HG03060 (cell line): ENCODE measurements around the gene RASA2.
"Not testable (repeated sequence)": the region's sequence is repeated elsewhere in the genome, so short reads cannot be mapped to it uniquely, and the experiment has no call there.

Experiments
- ATAC-seq: cut with Tn5 transposase; IDR thresholded peaks from one replicate; pipeline ENCODE4 v1.9.1; 2021; ENCODE audit warnings: low read depth, moderate number of reproducible peaks; ENCODE audit not compliant: unreplicated experiment

Gene RASA2

DNA sequence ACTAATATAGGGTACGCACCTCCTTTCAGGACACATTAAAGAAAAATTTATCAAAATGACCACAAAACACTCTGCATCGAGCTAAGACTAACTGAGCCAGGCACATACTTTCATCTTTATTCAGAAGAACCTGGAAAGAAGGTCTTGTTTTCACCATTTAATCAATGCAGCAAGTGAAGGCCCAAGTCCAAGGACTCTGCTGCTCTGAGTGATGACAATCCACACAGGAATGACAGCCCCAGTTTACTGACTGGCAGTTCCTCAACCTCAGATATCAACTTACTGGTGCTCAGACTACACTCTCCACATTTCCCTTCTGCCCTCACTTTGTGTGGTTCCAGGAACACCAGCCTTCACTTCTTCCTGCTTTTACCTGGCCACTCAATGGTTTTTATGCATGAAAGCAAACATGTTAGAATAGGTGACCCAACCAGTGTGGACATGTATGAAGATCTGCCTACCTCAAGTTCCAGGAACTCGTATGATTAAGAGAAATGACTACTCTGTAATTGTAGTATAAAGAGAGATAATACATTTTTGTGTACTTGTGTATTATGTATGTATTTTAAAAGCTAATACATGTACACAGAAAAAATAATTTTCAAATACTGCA is 29.1 kb upstream of the RASA2 start:
- no peak for ATAC-seq

DNA sequence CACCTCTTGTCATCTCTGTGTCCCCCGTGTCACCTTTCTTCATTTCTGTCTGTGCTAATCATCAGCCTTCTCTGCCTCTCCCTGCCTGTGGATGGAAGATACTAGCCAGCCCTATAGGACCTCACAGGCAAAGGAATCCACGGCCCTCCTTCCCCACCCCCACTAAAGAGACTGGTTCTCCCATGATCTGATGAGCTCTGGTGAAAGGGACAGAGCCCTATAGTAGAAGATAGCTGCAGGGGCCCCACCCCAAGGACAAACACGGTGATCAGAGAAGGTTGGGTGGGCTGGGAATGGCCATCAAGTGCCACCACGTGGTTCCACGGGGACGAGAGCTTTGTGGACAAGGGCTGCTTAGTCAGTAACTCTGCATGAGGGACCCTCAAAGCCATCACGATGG is 27.8 kb upstream of the RASA2 start:
- no peak for ATAC-seq

DNA sequence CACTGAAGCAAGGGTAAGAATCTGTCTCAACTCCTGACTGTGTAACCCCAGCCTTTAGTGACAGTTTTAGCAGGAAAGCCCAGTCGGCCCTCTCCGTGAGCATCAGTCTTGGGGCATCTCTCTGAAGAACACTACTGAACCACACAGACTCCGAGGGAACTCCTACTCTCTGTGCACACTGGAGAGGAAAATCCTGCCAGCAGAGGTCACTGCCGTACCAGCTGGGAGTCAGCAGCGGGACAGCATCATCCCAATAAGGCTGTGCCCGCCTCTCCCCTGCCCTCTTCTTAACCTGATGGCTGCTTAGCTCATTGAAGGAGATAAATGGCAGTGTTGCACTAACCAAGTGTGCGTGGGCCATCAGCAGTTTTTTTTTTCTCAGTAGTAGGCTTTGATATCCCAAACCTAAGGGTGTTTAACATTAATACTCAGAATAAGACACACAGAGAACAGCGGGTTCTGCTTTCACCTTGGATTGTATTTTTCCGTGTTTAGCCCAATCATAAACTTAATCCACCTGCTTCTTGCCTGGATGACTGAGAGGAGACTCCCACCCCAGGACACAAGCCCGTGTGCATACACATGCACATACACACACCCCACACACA is 26.6 kb upstream of the RASA2 start:
- ATAC-seq, result peak; percentile 65

DNA sequence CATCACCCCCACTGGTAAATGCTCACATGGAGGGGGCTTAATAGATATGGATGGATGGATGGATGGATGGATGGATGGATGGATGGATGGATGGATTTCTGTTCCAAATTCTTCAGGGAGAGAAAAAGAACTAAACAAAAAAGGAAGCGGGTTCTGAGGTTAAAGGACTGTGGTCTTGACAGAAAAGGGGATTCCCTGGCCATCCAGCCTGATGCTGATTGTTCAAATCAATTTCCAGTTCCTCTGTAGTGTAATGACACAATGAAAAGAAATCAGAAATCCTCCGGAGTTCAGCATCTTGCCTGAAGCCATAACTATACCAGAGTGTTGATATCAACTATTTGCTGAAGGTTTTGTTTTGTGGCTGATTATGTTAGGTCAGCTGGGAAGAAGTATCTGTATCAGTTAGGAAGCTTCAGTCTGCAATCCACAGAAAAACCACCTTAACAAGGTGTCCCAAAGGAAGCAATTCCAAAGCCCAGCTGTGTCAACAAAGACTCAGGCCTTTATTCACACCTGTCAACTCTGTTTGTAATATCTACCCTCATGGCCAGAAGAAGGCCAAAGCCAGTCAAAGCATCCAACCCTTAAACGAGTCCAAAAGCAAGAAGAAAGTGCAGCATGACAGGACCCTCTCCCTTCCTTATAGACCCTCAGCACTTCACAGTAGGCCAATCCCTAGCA is 24.5 kb upstream of the RASA2 start:
- no peak for ATAC-seq

DNA sequence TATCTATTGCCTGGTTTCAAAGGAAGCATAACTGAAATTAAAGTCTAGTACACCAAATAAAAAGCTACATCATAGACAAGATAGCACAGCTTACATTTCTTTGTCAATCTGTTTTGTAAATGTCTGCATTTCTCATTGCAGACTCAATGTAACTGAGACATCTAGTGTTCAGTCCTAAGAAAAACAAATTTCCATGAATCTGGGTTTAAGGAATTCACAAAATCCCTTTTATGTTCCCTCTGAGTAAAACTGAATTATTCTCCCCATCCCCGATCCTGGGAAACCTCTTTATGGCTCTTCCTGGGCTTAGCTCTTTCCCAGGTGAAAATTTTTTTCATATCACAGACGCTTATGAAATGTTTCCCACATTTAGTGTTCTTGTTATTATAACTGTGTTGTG is 21.6 kb upstream of the RASA2 start:
- no peak for ATAC-seq

DNA sequence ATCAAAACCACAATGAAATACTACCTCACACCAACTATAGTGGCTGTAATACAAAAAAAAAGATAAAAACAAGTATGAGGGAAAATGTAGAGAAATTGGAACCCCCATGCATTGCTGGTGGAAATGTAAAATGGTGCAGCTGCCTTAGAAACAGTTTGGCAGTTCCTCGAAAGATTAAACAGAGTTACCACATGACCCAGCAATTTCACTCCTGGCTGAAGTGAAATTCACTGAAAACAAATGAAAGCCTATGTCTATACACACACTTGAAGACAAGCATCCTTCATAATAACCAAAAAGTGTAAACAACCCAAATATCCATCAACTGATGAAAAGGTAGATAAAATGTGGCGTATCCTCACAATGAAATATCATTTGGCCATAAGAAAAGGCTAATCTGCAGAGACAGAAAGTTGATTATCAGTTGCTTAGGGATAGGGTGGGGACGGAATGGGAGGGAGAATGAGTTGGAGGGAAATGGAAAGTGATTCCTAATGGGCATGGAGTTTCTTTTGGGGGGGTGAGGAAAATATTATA is 20.1 kb upstream of the RASA2 start:
- no peak for ATAC-seq

DNA sequence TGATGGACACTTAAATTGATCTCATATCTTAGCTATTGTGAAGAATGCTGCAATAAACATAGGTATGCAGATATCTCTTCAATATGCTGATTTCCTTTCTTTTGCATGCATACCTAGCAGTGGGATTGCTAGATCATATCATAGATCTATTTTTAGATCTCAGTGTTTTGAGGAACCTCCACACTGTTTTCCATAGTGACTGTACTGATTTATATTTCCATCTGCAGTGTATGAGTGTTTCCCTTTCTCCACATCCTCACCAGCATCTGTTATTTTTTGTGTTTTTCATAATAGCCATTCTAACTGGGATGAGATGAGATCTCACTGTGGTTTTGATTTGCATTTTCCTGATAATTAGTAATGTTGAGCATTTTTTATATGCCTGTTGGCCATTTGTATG is 17.1 kb upstream of the RASA2 start:
- no peak for ATAC-seq

DNA sequence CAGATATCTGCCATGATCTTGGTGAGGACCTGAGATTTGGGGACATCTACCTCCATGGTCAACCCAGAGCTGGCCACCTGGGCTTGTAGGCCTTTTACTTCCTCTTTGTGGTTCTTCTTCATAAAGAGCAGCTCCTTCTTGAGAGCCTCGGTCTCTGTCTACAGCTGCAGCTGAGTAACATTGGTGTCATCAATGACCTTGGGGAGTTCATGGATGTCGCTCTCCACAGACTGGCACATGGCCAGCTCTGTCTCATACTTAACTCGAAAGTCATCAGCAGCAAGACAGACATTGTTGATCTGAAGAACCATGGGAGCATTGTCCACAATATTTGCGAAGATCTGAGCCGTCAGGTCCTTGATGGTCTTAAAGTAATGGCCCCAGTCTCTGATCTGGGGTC is 15.7 kb upstream of the RASA2 start:
- no peak for ATAC-seq

DNA sequence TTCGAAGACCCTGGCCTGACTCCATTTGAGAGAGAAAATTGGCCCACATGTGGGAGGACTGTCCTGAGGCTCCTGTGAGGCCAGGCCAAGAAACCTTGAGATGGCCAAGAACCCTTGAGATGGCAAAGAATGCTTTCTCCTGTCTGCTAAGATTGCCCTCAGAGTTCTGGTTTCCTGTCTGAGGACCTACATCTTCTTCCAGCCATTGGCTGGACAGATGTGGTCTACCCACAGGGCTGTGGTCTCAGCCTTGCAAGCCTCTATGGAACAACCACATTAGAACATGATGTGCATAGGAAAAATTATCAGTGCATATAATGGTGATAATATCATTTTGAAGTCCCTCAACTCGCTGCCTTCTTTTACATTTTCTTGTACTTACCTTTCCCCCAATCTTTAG is 10.8 kb upstream of the RASA2 start:
- no peak for ATAC-seq

DNA sequence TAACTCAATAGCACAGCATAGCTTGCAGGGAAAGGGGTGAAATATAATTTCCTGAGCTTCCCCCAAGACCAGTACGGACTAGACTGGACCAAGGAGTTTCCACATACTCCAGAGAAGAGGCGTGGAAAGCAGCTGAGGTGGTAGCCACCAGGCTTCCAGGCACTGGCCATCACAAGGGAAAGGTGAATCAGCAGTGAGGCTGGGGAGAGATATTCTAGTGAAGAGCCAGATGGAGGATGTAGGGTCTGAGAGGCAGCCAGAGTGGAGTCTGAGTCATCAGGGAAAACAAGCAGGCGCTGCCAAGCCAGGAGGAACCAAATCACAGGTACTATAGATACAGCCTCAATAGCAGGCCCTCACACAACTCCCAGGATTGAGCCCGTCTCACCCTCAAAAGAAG is 9.6 kb upstream of the RASA2 start:
- no peak for ATAC-seq

DNA sequence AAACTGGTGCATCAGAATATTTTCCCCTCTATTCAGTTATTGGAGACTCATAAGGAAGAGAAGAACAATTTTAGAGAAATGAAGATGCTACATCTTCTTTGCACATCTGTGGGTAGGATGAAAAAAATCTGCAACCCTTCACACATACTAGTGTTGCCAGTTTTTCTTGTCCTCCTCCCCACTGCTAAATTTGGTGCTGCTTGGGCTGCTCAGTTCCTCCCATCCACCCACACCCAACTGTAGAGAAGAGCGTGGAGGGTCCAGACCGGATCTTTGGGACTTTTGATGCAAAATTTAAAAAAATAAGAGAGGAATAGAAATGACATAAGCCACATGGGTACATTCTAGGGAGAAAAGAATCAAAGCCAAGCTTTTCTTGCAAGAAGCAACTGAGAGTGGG is 8.7 kb upstream of the RASA2 start:
- no peak for ATAC-seq

DNA sequence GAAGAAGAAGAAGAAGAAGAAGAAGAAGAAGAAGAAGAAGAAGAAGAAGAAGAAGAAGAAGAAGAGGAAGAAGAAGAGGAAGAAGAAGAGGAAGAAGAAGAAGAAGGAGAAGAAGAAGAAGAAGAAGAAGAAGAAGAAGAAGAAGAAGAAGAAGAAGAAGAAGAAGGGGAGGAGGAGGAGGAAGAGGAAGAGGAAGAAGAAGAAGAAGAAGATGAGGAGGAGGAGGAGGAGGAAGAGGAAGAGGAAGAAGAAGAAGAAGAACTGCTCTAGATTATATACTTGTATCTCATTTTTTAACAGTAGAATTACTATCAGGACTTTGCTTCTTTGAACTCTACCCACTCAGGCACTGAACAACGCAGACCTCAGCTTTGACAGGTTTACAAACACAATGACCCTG is 8.0 kb upstream of the RASA2 start:
- not testable (repeated sequence) for ATAC-seq

DNA sequence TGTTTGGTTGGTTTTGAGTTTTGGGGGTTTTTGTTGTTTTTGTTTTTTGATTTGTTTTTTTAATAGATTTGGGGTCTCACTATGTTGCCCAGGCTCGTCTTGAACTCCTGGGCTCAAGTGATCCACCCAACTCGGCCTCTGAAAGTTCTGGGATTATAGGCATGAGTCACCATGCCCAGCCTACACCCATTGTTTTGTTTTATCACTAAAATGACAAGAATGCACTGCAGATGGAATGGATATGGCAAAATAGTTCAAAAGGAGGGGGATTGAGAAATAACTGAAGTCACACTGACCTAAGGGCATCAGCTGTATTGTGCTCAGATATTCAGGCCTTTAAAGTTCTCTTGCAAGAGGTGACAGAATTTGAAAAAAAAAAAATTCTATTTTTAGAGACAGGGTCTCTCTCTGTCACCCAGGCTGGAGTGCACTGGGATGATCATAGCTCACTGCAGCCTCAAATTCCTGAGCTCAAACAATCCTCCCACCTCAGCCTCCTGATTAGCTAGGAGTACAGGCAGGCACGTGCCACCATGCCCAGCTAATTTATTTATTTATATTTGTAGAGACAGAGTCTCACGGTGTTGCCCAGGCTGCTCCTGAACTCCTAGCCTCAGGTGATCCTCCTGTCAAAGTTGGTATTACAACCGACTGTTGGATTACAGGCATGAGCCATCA is 4.4 kb upstream of the RASA2 start:
- ATAC-seq, result no peak

DNA sequence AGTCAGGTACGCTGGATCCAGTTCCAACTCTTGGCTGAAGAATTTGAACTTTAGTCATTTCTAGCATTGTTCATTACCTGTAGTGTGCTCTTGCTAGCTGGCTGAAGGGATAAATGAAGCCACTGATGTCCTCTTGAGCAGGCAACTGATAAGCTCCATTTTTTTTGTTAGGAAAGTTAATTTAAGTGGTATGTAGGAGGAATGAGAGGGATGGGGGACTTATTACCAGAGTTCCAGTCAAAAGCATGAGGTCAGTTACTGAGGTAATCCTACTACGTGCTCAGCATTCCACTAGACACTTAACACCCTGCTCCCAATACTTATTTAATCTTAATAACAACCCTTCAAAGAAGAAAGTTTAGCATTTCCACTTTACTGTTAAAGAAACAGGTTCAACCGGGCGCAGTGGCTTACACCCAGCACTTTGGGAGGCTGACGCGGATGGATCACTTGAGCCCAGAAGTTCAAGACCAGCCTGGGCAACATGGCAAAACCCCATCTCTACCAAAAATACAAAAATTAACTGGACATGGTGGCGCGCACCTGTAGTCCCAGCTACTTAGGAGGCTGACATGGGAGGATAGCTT is 2.0 kb upstream of the RASA2 start:
- ATAC-seq, result no peak

DNA sequence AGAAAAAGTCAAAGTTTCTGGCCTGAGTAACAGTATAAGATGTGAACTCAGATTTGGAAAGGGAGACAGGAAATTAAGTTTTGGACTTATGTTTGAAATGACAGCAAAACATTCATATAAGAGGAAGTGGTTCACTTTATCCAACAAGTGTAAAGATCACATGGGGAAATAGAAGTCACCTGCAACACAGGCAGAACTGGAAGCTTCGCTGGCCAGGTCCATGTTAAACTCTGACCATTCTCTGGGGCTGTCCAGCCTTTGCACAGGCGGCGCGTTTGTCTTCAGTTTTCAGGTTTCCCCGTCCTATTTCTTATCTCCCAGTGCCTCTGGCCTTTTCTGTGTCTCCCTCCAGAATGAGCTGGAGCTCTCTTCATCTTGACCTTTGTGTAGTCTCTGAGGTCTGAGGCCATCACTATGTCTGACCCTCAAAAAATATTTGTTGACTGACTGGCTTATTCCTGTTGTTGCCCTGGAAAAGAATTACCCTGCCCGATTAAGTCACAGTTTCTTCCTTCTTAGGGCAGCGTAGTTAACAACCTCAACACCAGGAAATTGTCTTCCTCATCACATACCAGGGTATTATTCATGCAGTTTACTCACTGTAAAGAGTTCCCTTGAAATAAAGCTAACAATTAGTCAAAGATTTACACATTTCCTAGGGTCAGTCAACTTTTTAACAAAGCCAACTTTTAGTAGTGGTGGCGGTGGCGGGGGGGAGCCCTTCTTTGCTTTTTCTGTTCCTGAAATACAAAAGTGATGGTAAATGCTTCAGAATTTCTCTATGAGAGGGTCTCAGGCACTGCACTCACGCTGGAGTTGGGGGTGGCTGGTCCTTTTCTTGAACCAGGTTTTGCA is 959 bp upstream of the RASA2 start:
- no peak for ATAC-seq

DNA sequence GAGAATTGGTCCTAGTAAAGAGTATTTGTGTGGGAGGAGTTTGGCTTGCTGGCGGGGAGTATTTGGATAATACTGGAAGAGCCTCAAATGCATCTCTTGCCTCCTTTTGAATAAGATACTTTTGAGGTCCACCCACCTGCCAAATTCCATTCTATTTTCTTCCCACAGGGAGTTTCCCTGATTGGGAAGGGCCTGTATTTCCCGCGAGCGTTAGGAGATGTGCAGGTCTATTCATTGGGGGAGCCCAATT is 406 bp upstream of the RASA2 start:
- ATAC-seq, result no peak

DNA sequence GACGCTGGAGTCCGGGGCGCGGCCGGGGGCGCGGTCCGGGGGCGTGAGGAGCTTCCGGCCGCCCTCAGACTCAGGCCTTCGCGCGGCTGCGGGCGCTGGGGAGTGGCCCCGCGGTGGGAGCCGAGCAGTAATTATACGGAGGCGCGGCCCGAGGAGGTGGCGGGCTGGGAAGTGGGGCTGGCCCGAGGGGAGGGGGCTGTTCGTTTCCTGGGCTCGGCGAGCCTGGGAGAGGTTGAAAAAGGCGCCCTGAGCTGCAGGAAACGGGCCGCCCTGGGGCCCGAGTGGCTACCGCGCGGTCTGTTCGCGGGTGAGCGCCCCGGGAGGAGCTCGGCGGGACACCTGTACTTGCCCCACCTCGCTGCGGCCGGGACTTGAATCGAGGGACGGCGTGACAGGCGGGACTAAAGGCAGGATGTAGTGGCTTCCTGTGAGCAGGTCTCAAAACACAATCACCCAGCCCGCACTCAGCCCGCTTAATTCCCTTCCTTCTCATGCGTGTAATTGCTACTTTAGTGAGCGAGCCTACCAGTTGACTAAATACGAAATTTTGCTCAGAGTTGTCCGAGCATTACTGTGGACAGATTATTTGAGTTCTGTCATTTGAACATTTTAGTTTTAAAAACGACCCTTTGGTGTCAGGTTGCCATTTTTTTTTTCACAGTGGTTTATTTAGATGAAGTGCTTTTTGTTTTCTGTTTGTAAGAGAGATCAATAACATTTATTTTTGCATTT is 860 bp downstream of the RASA2 start:
- ATAC-seq, result peak; percentile 77

DNA sequence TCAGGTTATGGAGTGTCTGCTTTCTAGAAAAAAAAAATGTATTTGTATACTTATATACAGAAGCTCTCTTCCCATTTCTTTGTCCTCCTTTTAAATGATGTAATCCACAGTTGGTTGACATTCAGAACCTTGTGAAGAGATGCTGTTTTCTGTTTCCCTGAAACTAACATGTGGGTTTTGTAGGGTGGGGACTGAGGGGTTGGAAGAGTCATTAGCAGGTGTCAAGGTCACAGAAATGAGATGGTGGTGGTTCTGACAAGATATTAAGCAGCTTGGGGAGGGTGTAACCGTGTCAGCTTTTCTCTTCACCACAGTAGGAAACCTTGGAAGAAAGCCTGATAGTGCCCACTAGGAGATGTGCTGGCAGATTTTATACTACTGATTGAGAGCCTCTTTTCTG is 2.4 kb downstream of the RASA2 start:
- no peak for ATAC-seq

DNA sequence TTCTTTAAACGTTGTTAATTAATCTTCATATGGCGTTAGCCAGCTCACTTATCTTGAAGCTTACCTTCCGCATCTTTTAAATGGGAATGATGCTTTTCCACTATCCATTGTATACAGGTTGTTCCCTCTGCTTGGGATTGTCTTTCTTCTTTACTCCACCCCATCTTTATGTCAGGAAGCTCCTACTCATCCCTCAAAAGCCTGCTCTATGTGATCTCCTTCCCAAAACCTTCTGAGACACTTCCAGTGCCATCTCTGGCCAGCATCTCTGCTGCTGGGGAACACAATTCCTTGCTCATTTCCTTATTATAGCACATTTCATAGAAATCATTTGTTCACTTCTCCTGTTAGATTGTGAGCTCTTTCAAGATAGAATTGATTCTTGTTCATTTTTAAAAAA is 4.3 kb downstream of the RASA2 start:
- ATAC-seq, result no peak

DNA sequence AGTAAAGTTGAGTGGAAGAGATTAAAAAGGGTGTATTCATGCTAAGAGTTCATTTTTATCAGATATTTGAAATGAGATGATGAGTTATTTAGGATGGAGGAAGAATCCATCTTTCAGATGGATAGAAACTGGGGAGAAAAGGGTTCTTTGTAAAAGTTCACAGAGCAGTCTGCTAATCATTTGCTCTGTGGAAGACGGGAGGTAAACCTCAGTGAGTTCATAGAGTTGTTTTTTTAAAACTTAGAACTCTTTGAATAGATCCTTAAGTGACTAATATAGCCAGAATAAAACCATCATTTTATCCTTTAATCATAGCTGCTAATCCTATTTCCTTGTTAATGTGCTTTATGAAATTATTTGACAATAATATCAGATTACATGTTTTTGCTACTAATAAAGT is 5.1 kb downstream of the RASA2 start:
- ATAC-seq, result no peak
